Measurements from ENCODE around the gene L3MBTL2. TPM values are rescaled to one million over a fixed set of nuclear protein-coding genes. Genes with fewer than 3 reads are reported as not detected.

Gene L3MBTL2
- total and polyA plus RNA-seq, 4 donors = 8.7 to 17.4 (median 12.3) TPM

DNA sequence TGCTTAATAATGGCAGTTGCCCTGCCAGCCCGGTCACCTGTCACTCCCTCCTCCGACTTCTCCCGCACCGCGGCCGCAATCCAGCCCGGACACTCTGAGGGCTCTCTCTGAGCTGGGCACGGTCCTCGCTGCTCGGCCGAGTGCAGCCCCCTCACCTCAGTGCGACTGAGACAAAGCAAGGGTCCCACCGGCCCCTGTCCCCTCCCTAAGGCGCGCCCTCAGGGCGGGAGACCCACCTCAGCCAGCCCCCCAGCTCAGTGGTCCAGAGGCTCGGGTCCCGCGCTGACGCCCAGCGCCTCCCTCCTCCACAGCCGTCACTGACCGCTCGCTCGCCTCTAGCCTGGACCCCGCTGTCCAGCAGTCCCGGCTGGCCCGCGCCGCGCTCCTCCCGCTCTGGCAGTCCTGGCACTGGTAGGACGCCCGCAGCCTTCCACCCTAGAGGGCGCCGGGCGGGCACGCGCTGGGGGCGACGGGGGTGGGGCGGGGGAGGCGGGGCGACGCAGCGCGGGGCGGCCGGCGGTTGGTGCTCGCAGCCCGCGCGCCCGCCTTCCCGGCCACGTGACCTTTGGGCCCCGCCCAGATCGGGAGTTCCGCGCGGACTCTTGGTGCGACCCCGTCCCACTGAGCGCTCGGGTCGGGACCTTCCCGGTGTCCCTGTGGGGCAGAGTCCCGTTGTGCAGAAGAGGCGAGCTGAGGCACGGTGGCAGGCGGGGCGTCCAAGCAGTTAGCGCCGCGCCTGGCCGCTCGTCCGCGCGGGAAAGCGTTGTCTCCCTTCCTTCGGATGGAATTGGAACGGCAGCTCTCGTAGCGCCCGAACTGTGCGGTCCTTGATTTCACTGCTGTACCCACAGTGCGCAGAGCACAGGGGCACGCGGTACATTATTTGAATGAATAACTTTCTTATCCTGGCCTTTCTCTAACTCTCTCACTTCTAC lies 7.8 kb upstream of the L3MBTL2 start:
- Histone ChIP-seq H3K27me3 (ENCODE audit: control insufficient read depth in 4 of 4, insufficient read depth in 4 of 4, low read length in 3 of 4) (no peaks in the 10 kb centered on the region), H3K4me3 (ENCODE audit: low read depth in 1 of 3, low read length in 3 of 3) (peak overlapping the region; percentile 68 to 97 (median 86)), H3K4me1 (ENCODE audit: control insufficient read depth in 4 of 4, insufficient read depth in 4 of 4, low read length in 3 of 4) (peaks cover 6 to 24% (median 18%) of the 10 kb centered on the region in 4 donors), H3K9me3 (ENCODE audit: control insufficient read depth in 4 of 4, low read length in 3 of 4) (no peaks in the 10 kb centered on the region), H3K9ac (ENCODE audit: low read depth in 1 of 2, low read length in 2 of 2) (peak overlapping the region; percentile 61 to 79), H3K36me3 (ENCODE audit: control insufficient read depth in 4 of 4, insufficient read depth in 3 of 4, low read depth in 1 of 4, low read length in 3 of 4) (peaks cover 0 to 6% (median 3%) of the 10 kb centered on the region in 4 donors), H3K27ac (ENCODE audit: low read depth in 1 of 2, low read length in 2 of 2) (peak overlapping the region; percentile 74 to 75)
- under 1% methylated on average over 91 of the region's 91 CpGs for WGBS
- DNase-seq (ENCODE audit: low spot score) = peak; percentile 87
- TF ChIP-seq, protein P1, sequence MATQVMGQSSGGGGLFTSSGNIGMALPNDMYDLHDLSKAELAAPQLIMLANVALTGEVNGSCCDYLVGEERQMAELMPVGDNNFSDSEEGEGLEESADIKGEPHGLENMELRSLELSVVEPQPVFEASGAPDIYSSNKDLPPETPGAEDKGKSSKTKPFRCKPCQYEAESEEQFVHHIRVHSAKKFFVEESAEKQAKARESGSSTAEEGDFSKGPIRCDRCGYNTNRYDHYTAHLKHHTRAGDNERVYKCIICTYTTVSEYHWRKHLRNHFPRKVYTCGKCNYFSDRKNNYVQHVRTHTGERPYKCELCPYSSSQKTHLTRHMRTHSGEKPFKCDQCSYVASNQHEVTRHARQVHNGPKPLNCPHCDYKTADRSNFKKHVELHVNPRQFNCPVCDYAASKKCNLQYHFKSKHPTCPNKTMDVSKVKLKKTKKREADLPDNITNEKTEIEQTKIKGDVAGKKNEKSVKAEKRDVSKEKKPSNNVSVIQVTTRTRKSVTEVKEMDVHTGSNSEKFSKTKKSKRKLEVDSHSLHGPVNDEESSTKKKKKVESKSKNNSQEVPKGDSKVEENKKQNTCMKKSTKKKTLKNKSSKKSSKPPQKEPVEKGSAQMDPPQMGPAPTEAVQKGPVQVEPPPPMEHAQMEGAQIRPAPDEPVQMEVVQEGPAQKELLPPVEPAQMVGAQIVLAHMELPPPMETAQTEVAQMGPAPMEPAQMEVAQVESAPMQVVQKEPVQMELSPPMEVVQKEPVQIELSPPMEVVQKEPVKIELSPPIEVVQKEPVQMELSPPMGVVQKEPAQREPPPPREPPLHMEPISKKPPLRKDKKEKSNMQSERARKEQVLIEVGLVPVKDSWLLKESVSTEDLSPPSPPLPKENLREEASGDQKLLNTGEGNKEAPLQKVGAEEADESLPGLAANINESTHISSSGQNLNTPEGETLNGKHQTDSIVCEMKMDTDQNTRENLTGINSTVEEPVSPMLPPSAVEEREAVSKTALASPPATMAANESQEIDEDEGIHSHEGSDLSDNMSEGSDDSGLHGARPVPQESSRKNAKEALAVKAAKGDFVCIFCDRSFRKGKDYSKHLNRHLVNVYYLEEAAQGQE (IDR thresholded peaks at IDR 0.05) = peak; percentile 82
- TF ChIP-seq FOXA1 (IDR thresholded peaks at IDR 0.05) (no peak), RXRA (IDR thresholded peaks at IDR 0.05) (no peak), NR2F2 (IDR thresholded peaks at IDR 0.05) (no peak), TAF1 (conservative IDR thresholded peaks at IDR 0.05) (no peak), JUND (IDR thresholded peaks at IDR 0.05) (no peak), HNF4A (conservative IDR thresholded peaks at IDR 0.05) (peak; percentile 65 to 76), GABPA (IDR thresholded peaks at IDR 0.05 in 1 of 2, conservative IDR thresholded peaks at IDR 0.05 in 1 of 2) (no peak)
- TF ChIP-seq, protein P2, sequence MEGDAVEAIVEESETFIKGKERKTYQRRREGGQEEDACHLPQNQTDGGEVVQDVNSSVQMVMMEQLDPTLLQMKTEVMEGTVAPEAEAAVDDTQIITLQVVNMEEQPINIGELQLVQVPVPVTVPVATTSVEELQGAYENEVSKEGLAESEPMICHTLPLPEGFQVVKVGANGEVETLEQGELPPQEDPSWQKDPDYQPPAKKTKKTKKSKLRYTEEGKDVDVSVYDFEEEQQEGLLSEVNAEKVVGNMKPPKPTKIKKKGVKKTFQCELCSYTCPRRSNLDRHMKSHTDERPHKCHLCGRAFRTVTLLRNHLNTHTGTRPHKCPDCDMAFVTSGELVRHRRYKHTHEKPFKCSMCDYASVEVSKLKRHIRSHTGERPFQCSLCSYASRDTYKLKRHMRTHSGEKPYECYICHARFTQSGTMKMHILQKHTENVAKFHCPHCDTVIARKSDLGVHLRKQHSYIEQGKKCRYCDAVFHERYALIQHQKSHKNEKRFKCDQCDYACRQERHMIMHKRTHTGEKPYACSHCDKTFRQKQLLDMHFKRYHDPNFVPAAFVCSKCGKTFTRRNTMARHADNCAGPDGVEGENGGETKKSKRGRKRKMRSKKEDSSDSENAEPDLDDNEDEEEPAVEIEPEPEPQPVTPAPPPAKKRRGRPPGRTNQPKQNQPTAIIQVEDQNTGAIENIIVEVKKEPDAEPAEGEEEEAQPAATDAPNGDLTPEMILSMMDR (IDR thresholded peaks at IDR 0.05; ENCODE audit: low read depth, low read length, missing input control) = no peak
- TF ChIP-seq, protein P3, sequence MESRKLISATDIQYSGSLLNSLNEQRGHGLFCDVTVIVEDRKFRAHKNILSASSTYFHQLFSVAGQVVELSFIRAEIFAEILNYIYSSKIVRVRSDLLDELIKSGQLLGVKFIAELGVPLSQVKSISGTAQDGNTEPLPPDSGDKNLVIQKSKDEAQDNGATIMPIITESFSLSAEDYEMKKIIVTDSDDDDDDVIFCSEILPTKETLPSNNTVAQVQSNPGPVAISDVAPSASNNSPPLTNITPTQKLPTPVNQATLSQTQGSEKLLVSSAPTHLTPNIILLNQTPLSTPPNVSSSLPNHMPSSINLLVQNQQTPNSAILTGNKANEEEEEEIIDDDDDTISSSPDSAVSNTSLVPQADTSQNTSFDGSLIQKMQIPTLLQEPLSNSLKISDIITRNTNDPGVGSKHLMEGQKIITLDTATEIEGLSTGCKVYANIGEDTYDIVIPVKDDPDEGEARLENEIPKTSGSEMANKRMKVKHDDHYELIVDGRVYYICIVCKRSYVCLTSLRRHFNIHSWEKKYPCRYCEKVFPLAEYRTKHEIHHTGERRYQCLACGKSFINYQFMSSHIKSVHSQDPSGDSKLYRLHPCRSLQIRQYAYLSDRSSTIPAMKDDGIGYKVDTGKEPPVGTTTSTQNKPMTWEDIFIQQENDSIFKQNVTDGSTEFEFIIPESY (IDR thresholded peaks at IDR 0.05) = no peak
- TF ChIP-seq, protein P4, sequence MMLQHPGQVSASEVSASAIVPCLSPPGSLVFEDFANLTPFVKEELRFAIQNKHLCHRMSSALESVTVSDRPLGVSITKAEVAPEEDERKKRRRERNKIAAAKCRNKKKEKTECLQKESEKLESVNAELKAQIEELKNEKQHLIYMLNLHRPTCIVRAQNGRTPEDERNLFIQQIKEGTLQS (IDR thresholded peaks at IDR 0.05) = no peak
- TF ChIP-seq, protein P5, sequence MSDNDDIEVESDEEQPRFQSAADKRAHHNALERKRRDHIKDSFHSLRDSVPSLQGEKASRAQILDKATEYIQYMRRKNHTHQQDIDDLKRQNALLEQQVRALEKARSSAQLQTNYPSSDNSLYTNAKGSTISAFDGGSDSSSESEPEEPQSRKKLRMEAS (IDR thresholded peaks at IDR 0.05) = no peak
